Neutrophil (primary cell): Measurements from ENCODE around the gene PABPC3.

Experiments used
- H3K27ac ChIP-seq: fragments of 200-600 bp; sonication (generic); 2 replicates; pipeline ENCODE4 v1.5.1; 2016; ENCODE audit warnings: mild to moderate bottlenecking, moderate library complexity
- H3K27me3 ChIP-seq: fragments of 200-600 bp; sonication (generic); 2 replicates; pipeline ENCODE4 v1.6.0; 2016; ENCODE audit warnings: mild to moderate bottlenecking
- H3K36me3 ChIP-seq: fragments of 200-600 bp; sonication (generic); 2 replicates; pipeline ENCODE4 v1.5.1; 2017
- H3K4me1 ChIP-seq, 2 experiments: fragments of 200-600 bp in 1 of 2; sonication (generic) in 1 of 2; 1 replicate in 1 of 2; 2 replicates in 1 of 2; pipeline versions ENCODE4 v1.5.1 to v1.6.1; 2013 to 2016; ENCODE audit warnings: low read depth in 1 of 2, low read length in 1 of 2, mild to moderate bottlenecking in 1 of 2, moderate library complexity in 1 of 2; ENCODE audit not compliant: control insufficient read depth in 1 of 2, insufficient read depth in 1 of 2
- H3K4me3 ChIP-seq, 2 experiments: fragments of 200-600 bp in 1 of 2; sonication (generic) in 1 of 2; 1 replicate in 1 of 2; 2 replicates in 1 of 2; pipeline ENCODE4 v1.5.1; 2013 to 2016; ENCODE audit warnings: low read depth in 1 of 2, low read length in 1 of 2, mild to moderate bottlenecking in 1 of 2, moderate library complexity in 1 of 2
- H3K9me3 ChIP-seq: fragments of 200-600 bp; sonication (generic); 2 replicates; pipeline ENCODE4 v1.5.1; 2016
- CTCF ChIP-seq: fragments of 200-600 bp; sonication (generic); IDR thresholded peaks from 2 replicates; pipeline ENCODE4 v1.5.1; 2016; ENCODE audit warnings: antibody characterized with exemption

Gene PABPC3

GRCh38 chr13:25135896-25136295, 40.0 kb downstream of the PABPC3 start:
- no peaks in the 10 kb centered on the region for H3K36me3 ChIP-seq
- no peaks in the 10 kb centered on the region for H3K9me3 ChIP-seq
- no peak for TF ChIP-seq CTCF
- H3K4me1 ChIP-seq = no peaks in the 10 kb centered on the region
- no peak overlapping the region for H3K27ac ChIP-seq
- peaks cover 60% of the 10 kb centered on the region for H3K27me3 ChIP-seq
- no peak overlapping the region for H3K4me3 ChIP-seq

DNA sequence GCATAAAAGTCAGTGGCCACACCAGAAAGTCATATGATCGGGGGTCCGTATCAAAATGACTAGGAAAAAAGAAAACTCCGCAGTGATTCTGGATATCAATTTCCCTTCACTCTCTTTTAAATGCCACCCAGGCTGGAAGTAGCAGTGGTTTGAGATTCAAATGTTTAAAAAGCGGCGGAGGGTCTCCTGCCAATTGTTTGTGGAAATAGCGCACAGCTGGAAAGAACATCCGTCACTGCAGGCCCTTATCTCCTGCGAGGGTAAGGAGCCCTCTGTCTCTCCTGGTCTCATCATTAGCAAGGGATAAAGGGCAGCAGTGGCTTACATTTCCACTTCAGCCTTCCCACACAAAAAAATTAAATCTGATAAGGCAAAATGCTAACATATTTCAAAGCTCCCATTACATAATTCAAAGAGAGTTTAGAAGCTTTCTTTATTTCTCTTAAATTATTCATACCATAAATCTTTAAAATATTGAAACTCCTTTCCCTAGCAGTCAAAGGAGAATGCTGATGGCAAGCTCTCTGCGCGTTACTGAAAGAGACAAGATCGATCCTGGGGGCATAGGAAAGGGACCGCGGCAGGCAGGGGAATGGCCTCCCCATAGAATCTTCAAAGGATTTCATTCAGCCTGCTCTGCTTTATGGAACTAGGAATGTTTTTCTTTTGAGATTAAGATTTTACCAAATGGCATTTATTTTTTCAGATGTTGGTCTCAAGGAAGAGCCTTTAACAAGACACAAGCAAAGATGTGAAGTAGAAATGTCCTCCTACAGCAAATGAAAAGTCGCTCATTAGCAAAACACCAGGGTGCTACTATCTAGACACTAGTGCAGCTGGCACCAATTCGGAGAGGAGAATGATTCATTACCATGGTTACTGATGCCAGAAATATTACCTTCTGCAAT, 41.2 kb downstream of the PABPC3 start:
- Histone ChIP-seq H3K27ac (no peak overlapping the region), H3K4me3 (no peak overlapping the region), H3K36me3 (no peaks in the 10 kb centered on the region), H3K9me3 (no peaks in the 10 kb centered on the region), H3K27me3 (peaks cover 59% of the 10 kb centered on the region), H3K4me1 (no peaks in the 10 kb centered on the region)
- no peak for TF ChIP-seq CTCF

DNA sequence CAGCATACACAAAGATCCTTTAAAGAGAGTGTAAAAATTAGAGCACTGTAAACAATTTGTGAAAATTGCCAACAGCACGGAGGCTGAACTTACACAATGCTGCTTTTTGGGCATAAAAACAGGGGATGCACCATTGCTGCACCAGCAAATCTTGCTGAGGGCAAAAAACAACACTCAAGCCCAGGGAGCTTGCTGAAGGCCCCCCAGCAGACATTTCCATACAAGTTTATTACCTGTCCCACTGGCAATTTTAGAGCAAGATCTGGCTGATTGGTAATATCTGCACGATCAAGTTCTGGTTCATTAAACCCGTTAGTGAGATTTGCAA, 41.8 kb downstream of the PABPC3 start:
- no peak overlapping the region for H3K4me3 ChIP-seq
- no peaks in the 10 kb centered on the region for H3K9me3 ChIP-seq
- peaks cover 59% of the 10 kb centered on the region for H3K27me3 ChIP-seq
- no peak overlapping the region for H3K27ac ChIP-seq
- H3K4me1 ChIP-seq = no peaks in the 10 kb centered on the region
- no peaks in the 10 kb centered on the region for H3K36me3 ChIP-seq
- TF ChIP-seq CTCF = no peak

GRCh38 chr13:25141042-25141441, 45.1 kb downstream of the PABPC3 start:
- H3K27me3 ChIP-seq = peaks cover 47% of the 10 kb centered on the region
- no peaks in the 10 kb centered on the region for H3K4me1 ChIP-seq
- no peak for TF ChIP-seq CTCF
- no peaks in the 10 kb centered on the region for H3K36me3 ChIP-seq
- H3K4me3 ChIP-seq = no peak overlapping the region
- no peak overlapping the region for H3K27ac ChIP-seq
- no peaks in the 10 kb centered on the region for H3K9me3 ChIP-seq

DNA sequence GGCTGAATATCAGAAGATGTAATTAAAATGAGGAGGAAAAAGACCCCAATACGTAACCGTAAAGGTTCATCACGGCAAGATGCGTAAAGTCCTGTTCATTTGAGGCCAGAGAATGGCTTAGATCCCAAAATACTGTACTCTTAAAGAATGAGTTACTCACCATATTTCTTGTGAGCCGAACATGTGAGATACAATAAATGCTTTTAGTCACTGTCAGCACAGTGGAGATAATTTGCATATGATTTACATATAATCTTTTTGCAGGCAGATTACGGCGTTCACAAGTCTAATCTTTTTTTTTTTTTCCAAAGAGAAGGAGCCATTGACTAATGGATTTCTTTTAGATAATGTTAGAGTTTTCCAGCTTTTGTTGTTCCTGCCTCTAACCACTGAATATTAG, 47.8 kb downstream of the PABPC3 start:
- H3K4me3 ChIP-seq = no peak overlapping the region
- no peaks in the 10 kb centered on the region for H3K36me3 ChIP-seq
- no peaks in the 10 kb centered on the region for H3K4me1 ChIP-seq
- no peaks in the 10 kb centered on the region for H3K9me3 ChIP-seq
- H3K27me3 ChIP-seq = peaks cover 34% of the 10 kb centered on the region
- no peak overlapping the region for H3K27ac ChIP-seq
- no peak for TF ChIP-seq CTCF
